Prostate gland (tissue), 2 donors: ENCODE measurements around the gene DMD. TPM values are rescaled to one million over a fixed set of nuclear protein-coding genes. Genes with fewer than 3 reads are reported as not detected.

Experiments used
- DNase-seq: peaks from one replicate; pipeline ENCODE4 v3.0.0-alpha.2; 2019; ENCODE audit warnings: low spot score
- H3K27ac ChIP-seq, 2 donors: fragments of 200-600 bp; sonication (generic); 2 replicates each; pipeline ENCODE4 v1.5.1; 2017 to 2019
- H3K27me3 ChIP-seq: fragments of 200-600 bp; sonication (generic); replicated peaks from 2 replicates; pipeline ENCODE4 v1.5.1; 2019; ENCODE audit not compliant: insufficient read depth
- H3K36me3 ChIP-seq, 2 donors: fragments of 200-600 bp; sonication (generic); 1 replicate in 1 of 2; 2 replicates in 1 of 2; pipeline versions ENCODE4 v1.5.1 to v1.8.1; 2017 to 2019
- H3K4me1 ChIP-seq: fragments of 200-600 bp; sonication (generic); replicated peaks from 2 replicates; pipeline ENCODE4 v1.5.1; 2019
- H3K4me3 ChIP-seq, 2 donors: fragments of 200-600 bp; sonication (generic); 2 replicates each; pipeline ENCODE4 v1.5.1; 2017 to 2019
- H3K9me3 ChIP-seq: fragments of 200-600 bp; sonication (generic); 2 replicates; pipeline ENCODE4 v1.5.1; 2017
- POLR2A ChIP-seq: fragments of 450-650 bp; IDR thresholded peaks from one replicate; pipeline ENCODE4 v1.6.1; 2016; ENCODE audit warnings: antibody characterized with exemption, mild to moderate bottlenecking
- POLR2AphosphoS5 ChIP-seq: sonication (generic); formaldehyde crosslinking; IDR thresholded peaks from one replicate; pipeline ENCODE4 v1.6.1; 2017; ENCODE audit warnings: antibody characterized with exemption
- WGBS: methylation state at CpG from one replicate; pipeline ENCODE4 v1.1.5; 2018; 5-methylcytosine and 5-hydroxymethylcytosine counted together
- intact Hi-C: fragments of 100-400 bp; cut with DNase I; formaldehyde crosslinking; loops from one replicate; pipeline ENCODE4 v1.14.2; 2022
- total RNA-seq, 2 donors: library from RNA; depleted of rRNA; stranded (reverse); fragments of >200 nt; gene quantifications; one replicate each; pipeline ENCODE4 v1.1.0, GENCODE V29; 2016
- TF ChIP-seq, protein P1 (sequence below), 4 experiments: fragments of 200-600 bp in 2 of 4; fragments of 450-650 bp in 2 of 4; sonication (generic) in 2 of 4; IDR thresholded peaks; 1 replicate in 3 of 4; 2 replicates in 1 of 4; pipeline ENCODE4 v1.5.1; 2016 to 2019; ENCODE audit warnings: antibody characterized with exemption in 4 of 4, mild to moderate bottlenecking in 2 of 4, moderate library complexity in 2 of 4

DMD gene
- total RNA-seq, 2 donors from 2014 or later = 17.6 to 34.8 TPM

DNA sequence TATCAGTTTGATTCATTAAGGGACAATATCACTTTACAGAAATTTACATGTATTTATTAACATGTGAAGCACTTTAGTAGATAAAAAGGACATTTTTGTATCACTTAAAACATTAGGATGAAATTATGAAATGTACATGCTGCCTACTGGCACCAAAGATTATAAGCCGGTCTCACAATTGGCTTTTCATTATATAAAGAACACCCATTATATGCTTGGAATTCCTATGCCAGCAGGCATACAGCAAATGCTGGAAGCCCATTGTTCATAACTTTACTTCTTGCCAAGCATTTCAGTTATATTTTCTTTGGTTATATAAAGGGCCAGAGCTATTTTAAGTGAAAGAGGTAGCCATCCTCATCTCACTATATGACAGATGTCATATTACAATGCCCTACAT, 145.9 kb downstream of the DMD start:
- TF ChIP-seq POLR2AphosphoS5 = no peak
- TF ChIP-seq, protein P1, sequence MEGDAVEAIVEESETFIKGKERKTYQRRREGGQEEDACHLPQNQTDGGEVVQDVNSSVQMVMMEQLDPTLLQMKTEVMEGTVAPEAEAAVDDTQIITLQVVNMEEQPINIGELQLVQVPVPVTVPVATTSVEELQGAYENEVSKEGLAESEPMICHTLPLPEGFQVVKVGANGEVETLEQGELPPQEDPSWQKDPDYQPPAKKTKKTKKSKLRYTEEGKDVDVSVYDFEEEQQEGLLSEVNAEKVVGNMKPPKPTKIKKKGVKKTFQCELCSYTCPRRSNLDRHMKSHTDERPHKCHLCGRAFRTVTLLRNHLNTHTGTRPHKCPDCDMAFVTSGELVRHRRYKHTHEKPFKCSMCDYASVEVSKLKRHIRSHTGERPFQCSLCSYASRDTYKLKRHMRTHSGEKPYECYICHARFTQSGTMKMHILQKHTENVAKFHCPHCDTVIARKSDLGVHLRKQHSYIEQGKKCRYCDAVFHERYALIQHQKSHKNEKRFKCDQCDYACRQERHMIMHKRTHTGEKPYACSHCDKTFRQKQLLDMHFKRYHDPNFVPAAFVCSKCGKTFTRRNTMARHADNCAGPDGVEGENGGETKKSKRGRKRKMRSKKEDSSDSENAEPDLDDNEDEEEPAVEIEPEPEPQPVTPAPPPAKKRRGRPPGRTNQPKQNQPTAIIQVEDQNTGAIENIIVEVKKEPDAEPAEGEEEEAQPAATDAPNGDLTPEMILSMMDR (IDR thresholded peaks at IDR 0.05) = no peak
- TF ChIP-seq POLR2A = no peak
- Histone ChIP-seq H3K36me3 (no peaks in the 10 kb centered on the region), H3K27ac (no peak overlapping the region), H3K4me1 (no peaks in the 10 kb centered on the region), H3K4me3 (no peak overlapping the region), H3K27me3 (no peaks in the 10 kb centered on the region), H3K9me3 (no peaks in the 10 kb centered on the region)
- no peak for DNase-seq
- intact Hi-C loops = no loop called here
- WGBS = 44% methylated on average over 1 of the region's 1 CpG

DNA sequence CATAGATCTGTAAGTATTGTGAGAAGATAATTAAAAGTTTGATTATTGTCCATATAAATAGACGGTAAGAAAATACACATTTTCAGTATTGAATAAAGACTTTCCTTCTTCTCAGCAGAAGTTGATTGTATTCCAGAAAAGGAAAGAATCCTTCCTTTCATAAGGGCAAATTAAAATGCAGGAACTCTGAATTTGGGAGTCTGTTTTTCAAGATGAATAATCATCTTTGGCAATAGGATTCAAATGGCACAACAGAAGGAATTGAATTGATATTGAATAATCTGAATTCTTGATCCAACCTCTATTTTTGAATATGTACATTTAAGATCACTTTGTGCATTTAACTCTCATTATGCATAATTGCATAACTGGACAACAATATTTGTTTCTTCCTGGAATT, 149.3 kb downstream of the DMD start:
- no peak for DNase-seq
- H3K27me3 ChIP-seq = no peaks in the 10 kb centered on the region
- 26% methylated on average over 1 of the region's 1 CpG for WGBS
- no peaks in the 10 kb centered on the region for H3K36me3 ChIP-seq
- intact Hi-C loops = no loop called here
- TF ChIP-seq POLR2AphosphoS5 (no peak), POLR2A (no peak)
- TF ChIP-seq, protein P1 (IDR thresholded peaks at IDR 0.05) = no peak
- H3K27ac ChIP-seq = no peak overlapping the region
- no peaks in the 10 kb centered on the region for H3K9me3 ChIP-seq
- no peaks in the 10 kb centered on the region for H3K4me1 ChIP-seq
- no peak overlapping the region for H3K4me3 ChIP-seq

DNA sequence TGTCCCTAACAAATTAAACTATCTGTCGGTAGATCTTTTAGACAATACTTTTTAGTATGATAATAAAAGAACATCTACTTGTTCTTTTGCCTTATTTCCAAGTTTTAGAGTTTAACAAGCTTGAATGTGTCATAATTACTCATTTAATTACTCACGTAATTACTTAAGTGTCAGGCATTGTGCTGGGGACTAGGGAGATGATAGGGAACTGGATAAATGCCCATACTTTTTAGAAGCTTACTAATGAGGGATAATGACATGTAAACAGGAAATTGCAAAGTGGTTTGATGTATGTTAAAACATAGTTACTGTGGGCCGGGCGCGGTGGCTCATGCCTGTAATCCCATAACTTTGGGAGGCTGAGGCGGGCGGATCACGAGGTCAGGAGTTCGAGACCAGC, 158.3 kb downstream of the DMD start:
- 92% methylated on average over 9 of the region's 9 CpGs for WGBS
- Histone ChIP-seq H3K27me3 (no peaks in the 10 kb centered on the region), H3K4me1 (no peaks in the 10 kb centered on the region), H3K27ac (no peak overlapping the region), H3K36me3 (no peaks in the 10 kb centered on the region), H3K4me3 (no peak overlapping the region), H3K9me3 (no peaks in the 10 kb centered on the region)
- no peak for TF ChIP-seq POLR2AphosphoS5
- TF ChIP-seq, protein P1 (IDR thresholded peaks at IDR 0.05) = no peak
- TF ChIP-seq POLR2A = no peak
- intact Hi-C loops = no loop called here
- no peak for DNase-seq

GRCh38 chrX:33045882-33046281, 165.5 kb downstream of the DMD start:
- Histone ChIP-seq H3K27me3 (no peaks in the 10 kb centered on the region), H3K27ac (no peak overlapping the region), H3K4me3 (no peak overlapping the region), H3K4me1 (no peaks in the 10 kb centered on the region), H3K36me3 (no peaks in the 10 kb centered on the region), H3K9me3 (no peaks in the 10 kb centered on the region)
- DNase-seq = no peak
- 89% methylated on average over 2 of the region's 2 CpGs for WGBS
- TF ChIP-seq, protein P1 (IDR thresholded peaks at IDR 0.05) = no peak
- no peak for TF ChIP-seq POLR2A
- no peak for TF ChIP-seq POLR2AphosphoS5
- intact Hi-C loops = no loop called here

DNA sequence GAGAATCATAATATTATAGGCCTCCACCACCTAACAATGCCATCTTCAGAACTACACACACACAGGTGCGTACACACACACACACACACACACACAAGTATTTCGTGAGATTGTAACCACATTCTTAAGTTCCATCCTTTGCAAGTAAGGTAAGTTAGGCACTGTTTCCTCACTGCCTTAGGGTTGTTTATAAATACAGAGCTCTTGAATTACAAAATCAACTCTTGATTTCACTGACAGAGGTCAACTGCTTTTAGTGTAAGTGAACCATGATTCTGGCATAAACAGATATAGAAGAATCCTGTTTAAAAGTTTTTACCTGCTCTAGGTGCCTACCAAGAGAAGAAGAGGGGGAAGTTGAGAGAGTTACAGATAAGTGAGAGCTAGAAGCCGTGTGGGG, 166.1 kb downstream of the DMD start:
- no peak for DNase-seq
- no peaks in the 10 kb centered on the region for H3K36me3 ChIP-seq
- H3K27me3 ChIP-seq = no peaks in the 10 kb centered on the region
- H3K9me3 ChIP-seq = no peaks in the 10 kb centered on the region
- no peak overlapping the region for H3K4me3 ChIP-seq
- 66% methylated on average over 3 of the region's 3 CpGs for WGBS
- no peak overlapping the region for H3K27ac ChIP-seq
- TF ChIP-seq POLR2A (no peak), POLR2AphosphoS5 (no peak)
- TF ChIP-seq, protein P1 (IDR thresholded peaks at IDR 0.05) = no peak
- no peaks in the 10 kb centered on the region for H3K4me1 ChIP-seq
- intact Hi-C loops = no loop called here
